Activated CD8-positive, alpha-beta T cell treated with anti-CD3 and anti-CD28 coated beads for 36 hours (primary cell): Measurements from ENCODE around the gene GPR25. TPM values are rescaled to one million over a fixed set of nuclear protein-coding genes. Genes with fewer than 3 reads are reported as not detected.
A peak's percentile ranks its signal among the peaks of the same experiment; 100 is the strongest.

Source experiments
- ATAC-seq: fragments of 200-7000 bp; cut with Tn5 transposase; one replicate; pipeline ENCODE4 v1.10.0; 2021; ENCODE audit warnings: mild to moderate bottlenecking, moderate library complexity
- CTCF ChIA-PET: fragments of 350-600 bp; sonication (Branson Sonifier 250); formaldehyde crosslinking; loops from one replicate; lab custom pipeline; 2021; ENCODE audit warnings: antibody characterized with exemption; lab: Charles Lee
- POLR2A ChIA-PET: fragments of 350-600 bp; sonication (Branson Sonifier 250); formaldehyde crosslinking; loops from one replicate; lab custom pipeline; 2021; ENCODE audit warnings: antibody characterized with exemption; lab: Charles Lee
- DNase-seq: peaks from one replicate; pipeline ENCODE4 v3.0.0-alpha.2; 2020
- H3K27ac Mint-ChIP-seq: one replicate; pipeline ENCODE4 v1.8.0; 2021; ENCODE audit warnings: mild to moderate bottlenecking, mixed read lengths
- H3K27me3 Mint-ChIP-seq: one replicate; pipeline ENCODE4 v1.8.0; 2021; ENCODE audit warnings: mixed read lengths
- H3K36me3 Mint-ChIP-seq: one replicate; pipeline ENCODE4 v1.8.0; 2021; ENCODE audit warnings: low read depth, mixed read lengths
- H3K4me1 Mint-ChIP-seq: one replicate; pipeline ENCODE4 v1.8.0; 2021; ENCODE audit warnings: low read depth, mixed read lengths
- H3K4me3 Mint-ChIP-seq: one replicate; pipeline ENCODE4 v1.8.0; 2021; ENCODE audit warnings: mild to moderate bottlenecking, moderate library complexity, mixed read lengths
- H3K9me3 Mint-ChIP-seq: one replicate; pipeline ENCODE4 v1.8.0; 2021; ENCODE audit warnings: mixed read lengths
- CTCF ChIP-seq: fragments of 200-600 bp; IDR thresholded peaks from one replicate; pipeline ENCODE4 v1.8.0; 2022; ENCODE audit warnings: antibody characterized with exemption, mild to moderate bottlenecking
- intact Hi-C: fragments of 100-400 bp; cut with micrococcal nuclease; formaldehyde crosslinking; loops from one replicate; pipeline ENCODE4 v1.10.0; 2022
- total RNA-seq, 2 experiments: library from RNA; stranded (reverse); gene quantifications; one replicate each; pipeline ENCODE4 v1.2.3, GENCODE V29; 2021

GPR25 gene
- total RNA-seq, 2 experiments from 2014 or later = 0.29 to 0.34 TPM

GRCh38 chr1:200885623-200886402, 13.0 kb downstream of the GPR25 start:
- H3K27ac Mint-ChIP-seq = peak overlapping the region; percentile 39
- ATAC-seq = no peak

GRCh38 chr1:200886594-200886993, 13.8 kb downstream of the GPR25 start:
- Mint-ChIP-seq H3K27me3 (peaks cover 9% of the 10 kb centered on the region), H3K27ac (no peak overlapping the region), H3K9me3 (no peaks in the 10 kb centered on the region), H3K4me1 (peaks cover 52% of the 10 kb centered on the region), H3K4me3 (no peak overlapping the region), H3K36me3 (no peaks in the 10 kb centered on the region)
- intact Hi-C loops = no loop called here
- ChIA-PET CTCF (no interaction called here), POLR2A (interaction anchor here (0.6 kb wide), 1 partner anchor 9 kb away, joined by 3 read pairs; no protein-coding TSS in a partner anchor)
- no peak for TF ChIP-seq CTCF
- DNase-seq (no peak), ATAC-seq (no peak)

More at GRCh38 chr1:200885623-200886402, 13.0 kb downstream of the GPR25 start:
- ChIA-PET CTCF (no interaction called here), POLR2A (interaction anchor here (0.9 kb wide), 1 partner anchor 136 kb away, joined by 3 read pairs; no protein-coding TSS in a partner anchor)
- H3K27me3 Mint-ChIP-seq = peaks cover 5% of the 10 kb centered on the region
- no peak for TF ChIP-seq CTCF
- H3K9me3 Mint-ChIP-seq = no peaks in the 10 kb centered on the region
- no peak for DNase-seq
- intact Hi-C loops = no loop called here
- no peak overlapping the region for H3K4me3 Mint-ChIP-seq
- H3K4me1 Mint-ChIP-seq = peaks cover 48% of the 10 kb centered on the region
- no peaks in the 10 kb centered on the region for H3K36me3 Mint-ChIP-seq

GRCh38 chr1:200887036-200887435, 14.3 kb downstream of the GPR25 start:
- no peak overlapping the region for H3K27ac Mint-ChIP-seq
- CTCF ChIA-PET = no interaction called here

GRCh38 chr1:200887772-200888348, 15.1 kb downstream of the GPR25 start:
- H3K4me1 Mint-ChIP-seq = peaks cover 58% of the 10 kb centered on the region
- no peak for TF ChIP-seq CTCF
- peaks cover 22% of the 10 kb centered on the region for H3K27me3 Mint-ChIP-seq
- ATAC-seq = no peak
- H3K27ac Mint-ChIP-seq = peak overlapping the region; percentile 23
- no peaks in the 10 kb centered on the region for H3K9me3 Mint-ChIP-seq
- ChIA-PET POLR2A (interaction anchor here (1.0 to 2.6 kb wide), 7 partner anchors 9 to 60 kb away, joined by 3 to 29 read pairs (median 7); no protein-coding TSS in a partner anchor), CTCF (interaction anchor here (0.8 to 2.2 kb wide), 8 partner anchors 9 to 266 kb away, joined by 3 to 6 read pairs (median 6); partner anchors contain the start of gene KIF21B)
- intact Hi-C loops = loop anchor here (2.0 kb wide), 1 partner anchor 17 kb away; no protein-coding TSS in a partner anchor
- H3K36me3 Mint-ChIP-seq = no peaks in the 10 kb centered on the region
- no peak for DNase-seq
- H3K4me3 Mint-ChIP-seq = peak overlapping the region; percentile 29

More at GRCh38 chr1:200887036-200887435, 14.3 kb downstream of the GPR25 start:
- DNase-seq = no peak
- Mint-ChIP-seq H3K4me3 (peak overlapping the region; percentile 28), H3K9me3 (no peaks in the 10 kb centered on the region), H3K36me3 (no peaks in the 10 kb centered on the region), H3K4me1 (peaks cover 57% of the 10 kb centered on the region), H3K27me3 (peaks cover 14% of the 10 kb centered on the region)
- POLR2A ChIA-PET = interaction anchor here (0.6 to 1.6 kb wide), 2 partner anchors 10 to 21 kb away, joined by 3 to 13 read pairs; no protein-coding TSS in a partner anchor
- intact Hi-C loops = no loop called here
- TF ChIP-seq CTCF = no peak
- no peak for ATAC-seq
